HUES6 (cell line): ENCODE data around the gene AQP12B.

Source experiments
- H3K27ac ChIP-seq: 2 replicates; pipeline ENCODE4 v1.7.0; 2013; ENCODE audit warnings: low read depth, mild to moderate bottlenecking, low read length, inconsistent platforms
- H3K27me3 ChIP-seq: 2 replicates; pipeline ENCODE4 v1.6.1; 2013; ENCODE audit warnings: low read length; ENCODE audit not compliant: control insufficient read depth, insufficient read depth
- H3K36me3 ChIP-seq: 2 replicates; pipeline ENCODE4 v1.6.1; 2013; ENCODE audit warnings: low read length; ENCODE audit not compliant: control insufficient read depth, insufficient read depth
- H3K4me1 ChIP-seq: 2 replicates; pipeline ENCODE4 v1.6.1; 2013; ENCODE audit warnings: low read length; ENCODE audit not compliant: control insufficient read depth, insufficient read depth
- H3K4me3 ChIP-seq: 2 replicates; pipeline ENCODE4 v1.5.1; 2013; ENCODE audit warnings: low read depth, low read length
- H3K9ac ChIP-seq: one replicate; pipeline ENCODE4 v1.6.1; 2013; ENCODE audit warnings: mild to moderate bottlenecking, low read length
- H3K9me3 ChIP-seq: 2 replicates; pipeline ENCODE4 v1.6.1; 2013; ENCODE audit warnings: low read depth, low read length; ENCODE audit not compliant: control insufficient read depth, insufficient read depth

The AQP12B gene

DNA sequence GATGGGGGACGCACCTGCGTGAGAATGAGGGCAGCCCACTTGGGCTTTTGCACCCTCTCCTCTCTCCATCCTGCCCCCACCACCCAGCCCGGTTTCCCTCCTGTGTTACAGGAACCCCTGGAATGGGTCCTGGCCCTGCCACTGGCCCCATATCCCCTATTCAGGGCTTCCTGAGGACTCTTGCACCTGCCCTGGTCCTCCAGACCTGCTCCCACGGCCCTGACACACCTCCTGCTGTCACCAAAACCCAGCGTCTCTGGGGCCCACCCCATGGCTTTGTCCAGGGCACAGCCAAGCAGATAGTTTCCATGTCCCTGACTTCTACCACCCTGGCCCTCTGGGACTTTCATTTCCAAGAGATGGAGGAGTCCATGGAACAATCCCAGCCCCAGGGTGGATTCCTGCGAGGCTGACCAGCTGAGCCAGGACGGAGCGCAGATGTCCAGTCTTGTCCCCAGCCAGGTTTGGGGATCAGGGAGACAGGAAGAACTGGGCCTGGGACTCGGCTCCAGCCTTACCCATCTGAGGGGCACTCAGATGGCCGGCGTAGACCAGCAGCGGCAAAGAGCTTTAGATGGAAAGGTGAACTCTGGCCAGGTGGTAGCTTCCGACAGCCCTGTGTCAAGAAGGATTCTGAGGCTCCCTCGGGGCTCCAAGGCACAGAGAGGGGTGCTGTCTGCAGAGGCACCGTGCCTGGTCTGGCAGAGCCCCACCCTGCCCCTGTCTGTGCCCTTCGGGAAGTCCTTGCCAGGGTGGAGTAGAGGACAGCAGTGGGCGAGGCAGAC, 45.4 kb downstream of the AQP12B start:
- Histone ChIP-seq H3K27me3 (peaks cover 28% of the 10 kb centered on the region; the same call in 1 of the 2 replicates), H3K27ac (no peak overlapping the region), H3K9me3 (peaks cover 38% of the 10 kb centered on the region), H3K4me1 (no peaks in the 10 kb centered on the region), H3K4me3 (no peak overlapping the region), H3K9ac (no peak overlapping the region), H3K36me3 (no peaks in the 10 kb centered on the region)

DNA sequence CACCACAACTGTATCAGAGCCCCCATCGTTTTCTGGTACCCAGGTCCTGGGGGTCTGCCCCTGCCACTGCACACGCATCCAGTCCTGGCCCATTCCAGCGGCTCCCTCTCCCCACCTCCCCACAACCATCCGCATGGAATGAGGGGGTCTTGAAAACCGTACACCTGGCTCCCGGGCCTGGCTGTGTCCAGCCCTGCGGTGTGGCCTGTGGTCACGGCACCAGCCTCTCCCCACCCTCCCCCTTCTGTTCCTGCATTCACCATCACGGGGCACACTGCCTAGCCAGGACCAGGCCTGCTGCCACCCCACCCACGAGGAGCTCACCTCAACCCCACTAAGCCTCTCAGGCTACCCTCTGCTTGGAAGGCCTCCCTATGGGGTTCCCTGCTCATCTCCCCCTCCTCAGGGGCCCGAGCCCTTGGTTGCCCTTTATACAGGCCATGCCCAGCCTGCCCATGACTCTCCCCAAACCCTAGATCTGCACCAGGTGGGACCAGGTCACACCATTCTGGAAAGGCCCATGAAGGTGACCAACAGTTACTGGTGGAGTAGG, 46.0 kb downstream of the AQP12B start:
- Histone ChIP-seq H3K4me3 (no peak overlapping the region), H3K36me3 (no peaks in the 10 kb centered on the region), H3K27ac (no peak overlapping the region), H3K4me1 (no peaks in the 10 kb centered on the region), H3K9me3 (peaks cover 45% of the 10 kb centered on the region), H3K9ac (no peak overlapping the region), H3K27me3 (peaks cover 28% of the 10 kb centered on the region; the same call in 1 of the 2 replicates)

DNA sequence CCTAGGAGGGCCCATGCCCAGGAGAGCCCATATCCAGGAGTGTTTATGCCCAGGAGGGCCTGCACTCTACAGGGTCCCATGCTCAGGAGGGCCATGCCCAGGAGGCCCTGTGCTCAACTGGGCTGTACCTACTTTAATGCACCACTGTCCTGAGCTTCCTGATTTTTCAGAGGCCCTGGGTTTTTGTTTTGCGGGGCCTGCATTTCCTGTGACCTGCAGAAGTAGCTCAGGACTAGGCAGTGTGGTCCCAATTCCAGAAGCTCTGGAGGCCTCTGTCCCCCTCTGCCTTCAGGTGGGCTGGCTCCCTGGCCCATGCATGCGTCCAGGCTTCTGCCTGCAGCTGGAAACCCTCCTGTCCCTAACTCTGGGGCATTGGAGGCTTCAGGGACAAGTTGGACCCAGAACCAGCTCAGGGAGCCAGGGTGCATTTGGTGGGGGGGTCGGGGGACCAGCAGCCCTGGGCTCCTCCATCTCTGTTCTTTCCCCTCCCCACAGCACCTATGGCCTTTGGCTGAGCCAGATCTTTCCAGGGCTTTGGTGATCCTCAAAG, 46.6 kb downstream of the AQP12B start:
- no peak overlapping the region for H3K4me3 ChIP-seq
- no peak overlapping the region for H3K27ac ChIP-seq
- H3K27me3 ChIP-seq, result peaks cover 28% of the 10 kb centered on the region; the same call in 1 of the 2 replicates
- H3K36me3 ChIP-seq, result no peaks in the 10 kb centered on the region
- peaks cover 46% of the 10 kb centered on the region for H3K9me3 ChIP-seq
- no peaks in the 10 kb centered on the region for H3K4me1 ChIP-seq
- H3K9ac ChIP-seq, result no peak overlapping the region

DNA sequence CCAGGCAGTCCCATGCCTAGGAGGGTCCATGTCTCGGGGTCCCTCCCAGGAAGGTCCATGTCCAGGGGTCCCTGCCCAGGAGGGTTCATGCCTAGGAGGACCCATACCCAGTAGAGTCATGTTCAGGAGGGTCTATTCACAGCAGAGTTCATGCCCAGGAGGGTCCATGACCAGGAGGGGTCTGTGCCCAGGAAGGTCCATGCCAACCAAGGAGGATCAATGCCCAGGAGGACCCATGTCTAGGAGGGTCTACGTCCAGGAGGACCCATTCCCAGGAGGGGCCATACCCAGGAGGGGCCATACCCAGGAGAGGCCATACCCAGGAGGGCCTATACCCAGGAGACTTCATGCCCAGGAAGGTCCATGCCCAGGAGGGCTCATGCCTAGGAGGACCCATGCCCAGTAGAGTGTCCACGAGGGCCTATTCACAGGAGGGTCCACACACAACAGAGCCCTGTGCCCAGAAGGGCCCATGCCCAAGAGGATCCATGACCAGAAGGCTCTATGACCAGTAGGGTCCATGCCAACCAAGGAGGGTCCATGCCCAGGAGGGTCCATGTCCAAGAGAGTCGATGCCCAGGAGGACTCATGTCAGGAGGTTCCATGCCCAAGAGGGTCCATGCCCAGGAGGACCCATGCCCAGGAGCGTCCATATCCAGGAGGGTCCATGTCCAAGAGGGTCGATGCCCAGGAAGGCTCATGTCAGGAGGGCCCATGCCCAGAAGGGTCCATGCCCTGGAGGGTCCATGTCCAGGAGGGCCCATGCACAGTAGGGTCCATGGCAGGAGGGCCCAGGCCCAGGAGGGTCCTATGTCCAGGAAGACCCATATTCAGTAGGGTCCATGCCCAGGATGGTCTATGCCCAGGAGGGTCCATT, 47.3 kb downstream of the AQP12B start:
- no peak overlapping the region for H3K4me3 ChIP-seq
- no peaks in the 10 kb centered on the region for H3K36me3 ChIP-seq
- peaks cover 24% of the 10 kb centered on the region; the same call in 1 of the 2 replicates for H3K27me3 ChIP-seq
- peaks cover 46% of the 10 kb centered on the region for H3K9me3 ChIP-seq
- H3K9ac ChIP-seq, result no peak overlapping the region
- H3K27ac ChIP-seq, result no peak overlapping the region
- H3K4me1 ChIP-seq, result no peaks in the 10 kb centered on the region

DNA sequence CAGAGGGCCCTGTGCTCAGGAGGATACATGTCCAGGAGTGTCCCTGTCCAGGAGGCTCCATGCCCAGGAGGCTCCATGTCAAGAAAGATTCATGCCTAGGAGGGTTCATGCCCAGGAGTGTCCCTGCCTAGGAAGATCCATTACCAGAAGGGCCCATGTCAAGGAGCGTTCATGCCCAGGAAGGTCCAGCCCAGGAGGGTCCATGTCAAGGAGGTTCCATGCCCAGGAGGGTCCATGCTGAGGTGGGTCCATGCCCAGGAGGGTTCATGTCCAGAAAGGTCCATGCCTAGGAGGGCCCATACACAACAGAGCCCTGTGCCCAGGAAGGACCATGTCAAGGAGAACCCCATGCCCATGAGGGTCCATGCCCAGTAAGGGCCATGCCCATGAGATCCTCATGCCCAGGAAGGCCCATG, 50.4 kb downstream of the AQP12B start:
- Histone ChIP-seq H3K4me3 (no peak overlapping the region), H3K9ac (no peak overlapping the region), H3K27ac (no peak overlapping the region), H3K9me3 (peaks cover 46% of the 10 kb centered on the region), H3K27me3 (no peaks in the 10 kb centered on the region; the same call in 1 of the 2 replicates), H3K4me1 (no peaks in the 10 kb centered on the region), H3K36me3 (no peaks in the 10 kb centered on the region)

DNA sequence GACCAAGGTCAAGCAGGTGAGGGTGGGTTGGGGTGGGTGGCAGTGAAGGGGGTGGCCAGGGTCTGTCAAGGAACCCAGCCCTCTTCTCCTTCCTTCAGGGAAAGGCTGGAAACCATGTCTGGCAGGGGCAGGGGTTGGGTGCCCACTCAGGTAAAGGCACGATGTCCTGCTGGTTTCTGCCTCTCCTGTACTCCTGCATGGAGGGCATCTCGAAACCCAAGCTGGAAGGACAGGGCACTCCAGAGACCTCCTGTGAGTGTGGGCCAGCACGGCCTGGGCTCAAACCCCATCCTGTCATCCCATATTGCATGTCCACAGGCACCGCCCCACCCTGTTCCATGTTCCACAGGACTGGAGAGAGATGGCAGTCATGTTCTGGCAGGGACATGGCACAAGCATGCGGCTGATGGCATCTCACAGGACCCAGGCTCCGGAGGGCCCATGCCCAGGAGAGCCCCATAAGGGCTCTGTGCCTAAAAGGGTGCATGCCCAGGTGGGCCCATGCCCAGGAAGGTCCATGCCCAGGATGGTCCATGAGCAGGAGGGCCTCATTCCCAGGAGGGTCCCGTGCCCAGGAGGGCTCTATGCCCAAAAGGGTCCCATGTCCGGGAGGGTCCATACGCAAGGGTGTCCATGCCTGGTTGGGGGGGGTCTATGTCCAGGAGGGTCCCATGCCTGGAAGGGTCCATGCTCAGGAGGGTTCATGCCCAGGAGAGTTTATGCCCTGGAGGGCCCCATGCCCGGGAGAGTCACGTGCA, 51.0 kb downstream of the AQP12B start:
- Histone ChIP-seq H3K9me3 (peaks cover 46% of the 10 kb centered on the region), H3K4me3 (no peak overlapping the region), H3K9ac (no peak overlapping the region), H3K36me3 (no peaks in the 10 kb centered on the region), H3K27ac (no peak overlapping the region), H3K27me3 (no peaks in the 10 kb centered on the region), H3K4me1 (no peaks in the 10 kb centered on the region)

DNA sequence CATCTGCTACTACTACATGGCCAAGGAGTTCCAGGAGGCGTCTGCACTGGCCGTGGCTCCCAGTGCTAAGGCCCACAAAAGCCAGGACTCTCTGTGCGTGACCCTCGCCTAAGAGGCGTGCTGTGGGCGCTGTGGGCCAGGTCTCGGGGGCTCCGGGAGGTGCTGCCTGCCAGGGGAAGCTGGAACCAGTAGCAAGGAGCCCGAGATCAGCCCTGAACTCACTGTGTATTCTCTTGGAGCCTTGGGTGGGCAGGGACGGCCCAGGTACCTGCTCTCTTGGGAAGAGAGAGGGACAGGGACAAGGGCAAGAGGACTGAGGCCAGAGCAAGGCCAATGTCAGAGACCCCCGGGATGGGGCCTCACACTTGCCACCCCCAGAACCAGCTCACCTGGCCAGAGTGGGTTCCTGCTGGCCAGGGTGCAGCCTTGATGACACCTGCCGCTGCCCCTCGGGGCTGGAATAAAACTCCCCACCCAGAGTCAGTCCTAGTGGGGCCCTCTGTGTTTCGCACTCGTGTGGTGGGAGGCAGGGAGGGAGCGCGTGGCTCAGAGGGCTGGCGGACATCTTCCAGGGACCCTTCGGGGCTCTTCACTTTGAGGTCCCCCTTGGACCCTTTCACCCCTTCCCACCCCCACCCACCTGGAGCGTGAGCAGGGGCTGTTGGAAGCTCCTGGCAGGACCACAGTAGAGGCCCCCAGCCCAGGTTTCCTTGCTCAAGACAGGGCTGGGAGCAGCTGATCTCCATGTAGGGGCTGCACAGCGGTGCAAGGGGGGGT, 51.7 kb downstream of the AQP12B start:
- H3K9me3 ChIP-seq, result peaks cover 42% of the 10 kb centered on the region
- no peaks in the 10 kb centered on the region for H3K4me1 ChIP-seq
- no peak overlapping the region for H3K4me3 ChIP-seq
- no peak overlapping the region for H3K9ac ChIP-seq
- no peaks in the 10 kb centered on the region for H3K27me3 ChIP-seq
- H3K36me3 ChIP-seq, result no peaks in the 10 kb centered on the region
- H3K27ac ChIP-seq, result no peak overlapping the region

DNA sequence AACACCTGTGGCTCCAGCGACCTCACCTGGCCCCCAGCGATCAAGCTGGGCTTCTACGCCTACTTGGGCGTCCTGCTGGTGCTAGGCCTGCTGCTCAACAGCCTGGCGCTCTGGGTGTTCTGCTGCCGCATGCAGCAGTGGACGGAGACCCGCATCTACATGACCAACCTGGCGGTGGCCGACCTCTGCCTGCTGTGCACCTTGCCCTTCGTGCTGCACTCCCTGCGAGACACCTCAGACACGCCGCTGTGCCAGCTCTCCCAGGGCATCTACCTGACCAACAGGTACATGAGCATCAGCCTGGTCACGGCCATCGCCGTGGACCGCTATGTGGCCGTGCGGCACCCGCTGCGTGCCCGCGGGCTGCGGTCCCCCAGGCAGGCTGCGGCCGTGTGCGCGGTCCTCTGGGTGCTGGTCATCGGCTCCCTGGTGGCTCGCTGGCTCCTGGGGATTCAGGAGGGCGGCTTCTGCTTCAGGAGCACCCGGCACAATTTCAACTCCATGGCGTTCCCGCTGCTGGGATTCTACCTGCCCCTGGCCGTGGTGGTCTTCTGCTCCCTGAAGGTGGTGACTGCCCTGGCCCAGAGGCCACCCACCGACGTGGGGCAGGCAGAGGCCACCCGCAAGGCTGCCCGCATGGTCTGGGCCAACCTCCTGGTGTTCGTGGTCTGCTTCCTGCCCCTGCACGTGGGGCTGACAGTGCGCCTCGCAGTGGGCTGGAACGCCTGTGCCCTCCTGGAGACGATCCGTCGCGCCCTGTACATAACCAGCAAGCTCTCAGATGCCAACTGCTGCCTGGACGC, 52.5 kb downstream of the AQP12B start:
- no peak overlapping the region for H3K27ac ChIP-seq
- H3K9ac ChIP-seq, result no peak overlapping the region
- no peak overlapping the region for H3K4me3 ChIP-seq
- peaks cover 35% of the 10 kb centered on the region for H3K9me3 ChIP-seq
- no peaks in the 10 kb centered on the region for H3K27me3 ChIP-seq
- H3K36me3 ChIP-seq, result no peaks in the 10 kb centered on the region
- H3K4me1 ChIP-seq, result no peaks in the 10 kb centered on the region; the same call in 1 of the 2 replicates

DNA sequence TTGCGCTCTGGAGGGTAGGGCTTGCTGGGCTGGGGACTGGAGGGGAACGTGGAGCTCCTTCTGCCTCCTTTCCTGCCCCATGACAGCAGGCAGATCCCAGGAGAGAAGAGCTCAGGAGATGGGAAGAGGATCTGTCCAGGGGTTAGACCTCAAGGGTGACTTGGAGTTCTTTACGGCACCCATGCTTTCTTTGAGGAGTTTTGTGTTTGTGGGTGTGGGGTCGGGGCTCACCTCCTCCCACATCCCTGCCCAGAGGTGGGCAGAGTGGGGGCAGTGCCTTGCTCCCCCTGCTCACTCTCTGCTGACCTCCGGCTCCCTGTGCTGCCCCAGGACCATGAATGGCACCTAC, 53.1 kb downstream of the AQP12B start:
- Histone ChIP-seq H3K36me3 (no peaks in the 10 kb centered on the region), H3K9ac (no peak overlapping the region), H3K27ac (no peak overlapping the region), H3K27me3 (no peaks in the 10 kb centered on the region), H3K9me3 (peaks cover 29% of the 10 kb centered on the region), H3K4me1 (peaks cover 4% of the 10 kb centered on the region; the same call in 1 of the 2 replicates), H3K4me3 (no peak overlapping the region)
